NCI-H1092 treated with DMSO at 0.1 percent for 48 hours (cell line): ENCODE data around the gene MPPED2.

Experiments
- DNase-seq: peaks from one replicate; lab custom pipeline; 2025; lab: John Stamatoyannopoulos, UW

MPPED2 gene

GRCh38 chr11:30586251-30587144 lies at the start of gene MPPED2:
Gene MPPED2 (minus strand): TSS chr11:30586353. CDS start chr11:30580373, 5,980 bp downstream.
- DNase-seq, result peak; percentile 15

- no peak for DNase-seq
Observed at GRCh38 chr11:30635401-30635989, 49.3 kb upstream of the MPPED2 start.

GRCh38 chr11:30631148-30631547 lies 45.0 kb upstream of the MPPED2 start:
- no peak for DNase-seq

GRCh38 chr11:30619767-30620166 lies 33.6 kb upstream of the MPPED2 start:
- no peak for DNase-seq

GRCh38 chr11:30617762-30618161 lies 31.6 kb upstream of the MPPED2 start:
- no peak for DNase-seq

GRCh38 chr11:30610628-30611027 lies 24.5 kb upstream of the MPPED2 start:
- no peak for DNase-seq

- DNase-seq, result no peak
Observed at GRCh38 chr11:30608534-30608933, 22.4 kb upstream of the MPPED2 start.

GRCh38 chr11:30605036-30605605 lies 19.0 kb upstream of the MPPED2 start:
- no peak for DNase-seq

GRCh38 chr11:30603357-30603756 lies 17.2 kb upstream of the MPPED2 start:
- DNase-seq, result no peak

- DNase-seq, result no peak
Observed at GRCh38 chr11:30596832-30597231, 10.7 kb upstream of the MPPED2 start.

- no peak for DNase-seq
Observed at GRCh38 chr11:30595934-30596333, 9.8 kb upstream of the MPPED2 start.

GRCh38 chr11:30594646-30595411 lies 8.7 kb upstream of the MPPED2 start:
- DNase-seq, result no peak

- DNase-seq, result no peak
Observed at GRCh38 chr11:30587269-30587812, 1.2 kb upstream of the MPPED2 start.

- peak; percentile 3 for DNase-seq
Observed at GRCh38 chr11:30585892-30586250, 282 bp downstream of the MPPED2 start.

GRCh38 chr11:30585125-30585891 lies 845 bp downstream of the MPPED2 start:
- DNase-seq, result no peak

GRCh38 chr11:30583476-30584280 lies 2.5 kb downstream of the MPPED2 start:
- DNase-seq, result no peak

GRCh38 chr11:30582726-30583125 lies 3.4 kb downstream of the MPPED2 start:
- no peak for DNase-seq

GRCh38 chr11:30581675-30582074 lies 4.5 kb downstream of the MPPED2 start:
- no peak for DNase-seq

GRCh38 chr11:30580573-30580972 lies 5.6 kb downstream of the MPPED2 start:
- DNase-seq, result no peak

GRCh38 chr11:30579415-30580175 lies 6.6 kb downstream of the MPPED2 start:
- no peak for DNase-seq
